SH-SY5Y (cell line): ENCODE measurements around the gene CUL1.

Experiments
- GATA2 ChIP-seq: IDR thresholded peaks from 2 replicates; pipeline ENCODE4 v1.6.1; 2011; ENCODE audit warnings: mild to moderate bottlenecking, low read depth, low read length
- GATA3 ChIP-seq: IDR thresholded peaks from 2 replicates; pipeline ENCODE4 v1.6.1; 2011; ENCODE audit warnings: low read depth, mild to moderate bottlenecking, low read length, moderate library complexity

The CUL1 gene

GRCh38 chr7:148698397-148699023 lies at the start of gene CUL1:
TSS of gene CUL1 (plus strand) at chr7:148698903. CDS start at chr7:148730123, 31,220 bp downstream.
- TF ChIP-seq GATA2, result no peak
- TF ChIP-seq GATA3, result no peak

GRCh38 chr7:148650232-148650858 lies 48.4 kb upstream of the CUL1 start:
- TF ChIP-seq GATA3 (no peak), GATA2 (no peak)

- no peak for TF ChIP-seq GATA3
- no peak for TF ChIP-seq GATA2
Observed at GRCh38 chr7:148652773-148653172, 45.9 kb upstream of the CUL1 start.

- TF ChIP-seq GATA3 (no peak), GATA2 (no peak)
Observed at GRCh38 chr7:148657929-148658328, 40.8 kb upstream of the CUL1 start.

- TF ChIP-seq GATA2 (no peak), GATA3 (no peak)
Observed at GRCh38 chr7:148661471-148661870, 37.2 kb upstream of the CUL1 start.

GRCh38 chr7:148662646-148663045 lies 36.1 kb upstream of the CUL1 start:
- TF ChIP-seq GATA2 (no peak), GATA3 (no peak)

- TF ChIP-seq GATA2, result no peak
- no peak for TF ChIP-seq GATA3
Observed at GRCh38 chr7:148664324-148664723, 34.4 kb upstream of the CUL1 start.

- TF ChIP-seq GATA3 (no peak), GATA2 (no peak)
Observed at GRCh38 chr7:148665221-148665620, 33.5 kb upstream of the CUL1 start.

- TF ChIP-seq GATA2 (no peak), GATA3 (no peak)
Observed at GRCh38 chr7:148669927-148670326, 28.8 kb upstream of the CUL1 start.

GRCh38 chr7:148670374-148670773 lies 28.3 kb upstream of the CUL1 start:
- TF ChIP-seq GATA2 (no peak), GATA3 (no peak)

- TF ChIP-seq GATA2, result no peak
- no peak for TF ChIP-seq GATA3
Observed at GRCh38 chr7:148670807-148671206, 27.9 kb upstream of the CUL1 start.

- no peak for TF ChIP-seq GATA3
- TF ChIP-seq GATA2, result no peak
Observed at GRCh38 chr7:148672041-148672440, 26.7 kb upstream of the CUL1 start.

GRCh38 chr7:148674689-148675088 lies 24.0 kb upstream of the CUL1 start:
- no peak for TF ChIP-seq GATA2
- TF ChIP-seq GATA3, result no peak

- TF ChIP-seq GATA3, result no peak
- no peak for TF ChIP-seq GATA2
Observed at GRCh38 chr7:148676291-148676690, 22.4 kb upstream of the CUL1 start.

GRCh38 chr7:148681821-148682220 lies 16.9 kb upstream of the CUL1 start:
- no peak for TF ChIP-seq GATA3
- no peak for TF ChIP-seq GATA2
